ENCODE results near the gene KIF26A. TPM values are rescaled to one million over a fixed set of nuclear protein-coding genes. Genes with fewer than 3 reads are reported as not detected.

Gene KIF26A
- total and polyA plus RNA-seq, 2 donors from 2014 or later, result 2.3 to 12.3 TPM

DNA sequence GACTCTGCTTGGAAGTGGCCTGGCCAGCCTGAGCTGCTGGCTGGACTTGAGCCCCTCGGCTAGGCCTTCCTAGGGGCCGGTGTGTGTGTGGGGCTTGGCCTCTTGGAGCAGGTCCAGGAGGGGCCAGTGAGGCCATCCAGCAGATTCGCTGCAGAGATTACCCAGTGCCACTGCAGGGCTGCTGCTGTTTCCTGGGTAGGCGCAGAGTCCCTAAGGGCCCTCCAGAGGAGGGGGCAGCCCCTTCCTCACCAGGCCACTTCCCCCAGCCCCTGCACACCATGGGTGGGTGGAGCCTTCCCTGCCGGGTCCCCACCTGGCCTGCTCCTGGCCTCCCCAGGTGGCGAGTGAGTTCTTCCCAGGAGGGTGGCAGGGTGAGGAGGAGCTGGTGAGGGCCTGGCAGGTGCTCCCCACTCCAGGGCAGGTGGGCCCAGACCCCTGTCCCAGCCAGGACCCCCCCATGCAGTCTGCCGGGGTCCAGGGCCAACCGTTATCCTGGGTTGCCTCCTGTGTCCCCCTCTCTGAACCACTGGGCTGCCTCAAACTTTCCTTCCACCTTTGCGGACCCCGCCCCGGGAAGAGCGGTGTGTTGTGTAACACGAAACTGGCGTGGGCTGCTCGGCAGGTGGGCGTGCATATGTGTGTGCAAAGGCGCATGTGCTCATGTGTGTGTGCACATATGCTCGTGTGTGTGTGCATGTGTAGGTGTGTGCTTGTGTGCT is 27.7 kb upstream of the KIF26A start:
- H3K36me3 ChIP-seq (ENCODE audit: control insufficient read depth in 2 of 3, insufficient read depth in 3 of 3, low read length in 3 of 3), result no peaks in the 10 kb centered on the region
- H3K9ac ChIP-seq (ENCODE audit: low read length in 3 of 3), result no peak overlapping the region
- no peaks in the 10 kb centered on the region for H3K4me1 ChIP-seq (ENCODE audit: control insufficient read depth in 2 of 3, insufficient read depth in 2 of 3, low read depth in 1 of 3, low read length in 3 of 3)
- DNase-seq, result peak in 2 of 5 donors; percentile 0 to 53
- H3K27ac ChIP-seq (ENCODE audit: low read depth in 2 of 2, low read length in 2 of 2), result no peak overlapping the region
- TF ChIP-seq, protein P1, sequence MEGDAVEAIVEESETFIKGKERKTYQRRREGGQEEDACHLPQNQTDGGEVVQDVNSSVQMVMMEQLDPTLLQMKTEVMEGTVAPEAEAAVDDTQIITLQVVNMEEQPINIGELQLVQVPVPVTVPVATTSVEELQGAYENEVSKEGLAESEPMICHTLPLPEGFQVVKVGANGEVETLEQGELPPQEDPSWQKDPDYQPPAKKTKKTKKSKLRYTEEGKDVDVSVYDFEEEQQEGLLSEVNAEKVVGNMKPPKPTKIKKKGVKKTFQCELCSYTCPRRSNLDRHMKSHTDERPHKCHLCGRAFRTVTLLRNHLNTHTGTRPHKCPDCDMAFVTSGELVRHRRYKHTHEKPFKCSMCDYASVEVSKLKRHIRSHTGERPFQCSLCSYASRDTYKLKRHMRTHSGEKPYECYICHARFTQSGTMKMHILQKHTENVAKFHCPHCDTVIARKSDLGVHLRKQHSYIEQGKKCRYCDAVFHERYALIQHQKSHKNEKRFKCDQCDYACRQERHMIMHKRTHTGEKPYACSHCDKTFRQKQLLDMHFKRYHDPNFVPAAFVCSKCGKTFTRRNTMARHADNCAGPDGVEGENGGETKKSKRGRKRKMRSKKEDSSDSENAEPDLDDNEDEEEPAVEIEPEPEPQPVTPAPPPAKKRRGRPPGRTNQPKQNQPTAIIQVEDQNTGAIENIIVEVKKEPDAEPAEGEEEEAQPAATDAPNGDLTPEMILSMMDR (IDR thresholded peaks at IDR 0.05; ENCODE audit: borderline replicate concordance, extremely low read depth, insufficient read depth), result no peak
- intact Hi-C loops (cut with DNase I), result no loop called here
- no peak overlapping the region for H3K4me3 ChIP-seq (ENCODE audit: low read length in 3 of 3)
- H3K9me3 ChIP-seq (ENCODE audit: control insufficient read depth in 2 of 3, insufficient read depth in 1 of 3, low read length in 3 of 3), result no peaks in the 10 kb centered on the region
- H3K27me3 ChIP-seq (ENCODE audit: control insufficient read depth, insufficient read depth, low read length), result peaks cover under 1% of the 10 kb centered on the region
- FAIRE-seq, result no peak

DNA sequence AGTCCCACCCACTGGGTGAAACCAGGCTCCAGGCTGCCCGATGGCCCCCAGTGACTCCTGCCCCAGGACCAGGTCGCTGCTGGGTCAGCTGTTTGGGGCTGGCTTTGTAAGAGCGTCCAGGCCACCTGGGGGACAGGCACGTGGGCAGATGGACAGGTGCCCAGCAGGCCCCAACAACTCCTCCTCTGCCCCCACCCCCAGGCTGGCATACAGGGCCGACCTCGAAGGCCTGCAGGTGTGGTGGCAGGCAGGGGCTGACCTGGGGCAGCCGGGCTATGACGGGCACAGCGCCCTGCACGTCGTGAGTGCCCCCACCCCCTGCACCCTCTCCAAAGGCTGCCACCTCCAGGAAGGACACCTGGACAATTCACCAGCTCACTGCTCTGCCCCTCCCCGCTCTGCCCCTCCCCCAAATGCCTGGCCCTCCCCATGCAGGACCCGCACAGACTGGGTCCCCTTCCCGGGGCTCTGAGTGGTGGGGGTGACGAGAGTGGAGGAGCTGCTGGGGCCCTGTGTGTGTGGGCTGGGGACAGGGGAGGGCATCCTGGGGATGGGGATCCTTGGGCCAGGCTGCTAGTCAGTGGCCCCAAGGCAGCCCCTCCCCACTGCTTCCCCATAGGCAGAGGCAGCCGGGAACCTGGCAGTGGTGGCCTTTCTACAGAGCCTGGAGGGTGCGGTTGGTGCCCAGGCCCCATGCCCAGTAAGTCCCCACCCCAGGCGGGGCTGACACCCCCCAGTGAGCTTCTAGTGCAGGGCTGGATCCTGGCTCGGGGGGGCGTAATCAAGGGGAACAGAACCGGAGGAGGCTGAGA is 26.9 kb upstream of the KIF26A start:
- FAIRE-seq (no peak), DNase-seq (peak in 3 of 5 donors; percentile 0 to 70 (median 50))
- Histone ChIP-seq H3K9me3 (ENCODE audit: control insufficient read depth in 2 of 3, insufficient read depth in 1 of 3, low read length in 3 of 3) (no peaks in the 10 kb centered on the region), H3K27ac (ENCODE audit: low read depth in 2 of 2, low read length in 2 of 2) (no peak overlapping the region), H3K9ac (ENCODE audit: low read length in 3 of 3) (no peak overlapping the region), H3K4me1 (ENCODE audit: control insufficient read depth in 2 of 3, insufficient read depth in 2 of 3, low read depth in 1 of 3, low read length in 3 of 3) (peaks cover 0 to 2% (median 0%) of the 10 kb centered on the region in 3 donors), H3K36me3 (ENCODE audit: control insufficient read depth in 2 of 3, insufficient read depth in 3 of 3, low read length in 3 of 3) (no peaks in the 10 kb centered on the region), H3K4me3 (ENCODE audit: low read length in 3 of 3) (no peak overlapping the region), H3K27me3 (ENCODE audit: control insufficient read depth, insufficient read depth, low read length) (peaks cover 2% of the 10 kb centered on the region)
- intact Hi-C loops (cut with DNase I), result no loop called here
- TF ChIP-seq, protein P1 (IDR thresholded peaks at IDR 0.05; ENCODE audit: borderline replicate concordance, extremely low read depth, insufficient read depth), result no peak

DNA sequence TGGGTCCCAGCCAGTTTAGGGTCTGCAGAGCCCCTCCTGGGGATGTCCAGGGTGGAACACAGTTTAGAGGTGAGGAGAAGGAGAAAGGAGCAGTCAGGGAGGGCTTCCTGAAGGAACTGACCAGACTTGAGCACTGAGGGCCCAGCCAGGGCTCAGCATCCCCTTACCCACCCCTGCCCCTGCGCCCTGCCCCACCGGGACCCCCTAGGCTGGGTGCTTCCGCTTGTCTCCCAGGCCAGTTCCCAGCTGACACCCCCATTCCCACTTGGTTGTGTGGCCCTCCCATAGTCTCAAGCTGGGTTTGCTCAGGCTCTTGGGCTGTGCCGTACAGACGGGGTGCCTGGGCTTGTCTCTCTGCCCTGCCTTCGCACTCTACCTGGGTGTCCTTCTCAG is 26.3 kb upstream of the KIF26A start:
- intact Hi-C loops (cut with DNase I), result no loop called here
- TF ChIP-seq, protein P1 (IDR thresholded peaks at IDR 0.05; ENCODE audit: borderline replicate concordance, extremely low read depth, insufficient read depth), result no peak
- Histone ChIP-seq H3K27me3 (ENCODE audit: control insufficient read depth, insufficient read depth, low read length) (peaks cover 2% of the 10 kb centered on the region), H3K36me3 (ENCODE audit: control insufficient read depth in 2 of 3, insufficient read depth in 3 of 3, low read length in 3 of 3) (no peaks in the 10 kb centered on the region), H3K9ac (ENCODE audit: low read length in 3 of 3) (no peak overlapping the region), H3K4me3 (ENCODE audit: low read length in 3 of 3) (no peak overlapping the region), H3K4me1 (ENCODE audit: control insufficient read depth in 2 of 3, insufficient read depth in 2 of 3, low read depth in 1 of 3, low read length in 3 of 3) (peaks cover 0 to 2% (median 0%) of the 10 kb centered on the region in 3 donors), H3K9me3 (ENCODE audit: control insufficient read depth in 2 of 3, insufficient read depth in 1 of 3, low read length in 3 of 3) (no peaks in the 10 kb centered on the region), H3K27ac (ENCODE audit: low read depth in 2 of 2, low read length in 2 of 2) (no peak overlapping the region)
- FAIRE-seq, result no peak
- DNase-seq, result peak in 1 of 5 donors; percentile 50
